ENCODE results near the gene EEF1A2.

GRCh38 chr20:63468421-63468820 is 30.5 kb downstream of the EEF1A2 start:
- TF ChIP-seq CTCF (IDR thresholded peaks at IDR 0.05; ENCODE audit: extremely low read depth in 1 of 2, insufficient read depth in 1 of 2, low read depth in 1 of 2, low read length in 2 of 2) (no peak), POLR2A (IDR thresholded peaks at IDR 0.05; ENCODE audit: low read depth, low read length) (no peak), EZH2 (IDR thresholded peaks at IDR 0.05; ENCODE audit: borderline replicate concordance, low read depth, low read length, severe bottlenecking) (no peak), POLR2AphosphoS5 (IDR thresholded peaks at IDR 0.05; ENCODE audit: insufficient read depth, low read depth, low read length) (no peak), JUN (IDR thresholded peaks at IDR 0.05; ENCODE audit: borderline replicate concordance, insufficient read depth, insufficient read length, low read depth) (no peak), FOS (IDR thresholded peaks at IDR 0.05; ENCODE audit: borderline replicate concordance, insufficient read depth, low read length) (no peak)

Data from endothelial cell of umbilical vein (primary cell).